PC-3 (cell line): ENCODE data around the gene RGS12. TPM values are rescaled to one million over a fixed set of nuclear protein-coding genes. Genes with fewer than 3 reads are reported as not detected.

Experiments
- ATAC-seq: fragments of 200-7000 bp; cut with Tn5 transposase; 2 replicates; pipeline ENCODE4 v1.9.1; 2020; ENCODE audit warnings: mild to moderate bottlenecking, moderate library complexity
- BruUV-seq: library from RNA; stranded (reverse); fragments of 400-500 nt; replicated peaks from 2 replicates; lab custom pipeline; 2021; lab: Mats Ljungman, UMichigan
- CTCF ChIA-PET: fragments of 300-600 bp; sonication (Branson Sonifier 250); formaldehyde crosslinking; loops from one replicate; lab custom pipeline; 2022; ENCODE audit warnings: antibody characterized with exemption; lab: Charles Lee
- POLR2A ChIA-PET: fragments of 300-600 bp; sonication (Branson Sonifier 250); formaldehyde crosslinking; loops from one replicate; lab custom pipeline; 2022; ENCODE audit warnings: antibody characterized with exemption; ENCODE audit not compliant: unreplicated experiment; lab: Charles Lee
- DNase-seq: peaks from one replicate; pipeline ENCODE4 v3.0.0-alpha.2; 2015
- H2AFZ ChIP-seq: fragments of 300-600 bp; sonication (generic); 2 replicates; pipeline ENCODE4 v1.6.0; 2016; ENCODE audit warnings: antibody characterized with exemption, low read length
- H3F3A ChIP-seq: fragments of 300-600 bp; sonication (generic); one replicate; pipeline ENCODE4 v1.6.0; 2017; ENCODE audit warnings: antibody characterized with exemption, low read length, control low read depth, mild to moderate bottlenecking; ENCODE audit not compliant: unreplicated experiment
- H3K27ac ChIP-seq: fragments of 300-600 bp; sonication (generic); 2 replicates; pipeline ENCODE4 v1.5.1; 2016; ENCODE audit warnings: mild to moderate bottlenecking, low read length
- H3K27me3 ChIP-seq: fragments of 300-600 bp; sonication (generic); 2 replicates; pipeline ENCODE4 v1.6.1; 2016; ENCODE audit warnings: low read length, mixed read lengths
- H3K36me3 ChIP-seq: fragments of 300-600 bp; sonication (generic); 2 replicates; pipeline ENCODE4 v1.6.1; 2016; ENCODE audit warnings: low read depth, mixed run types, low read length, mixed read lengths
- H3K4me1 ChIP-seq: fragments of 300-600 bp; sonication (generic); 2 replicates; pipeline ENCODE4 v1.5.1; 2016; ENCODE audit warnings: low read length; ENCODE audit not compliant: insufficient read depth
- H3K4me2 ChIP-seq: fragments of 300-600 bp; sonication (generic); 2 replicates; pipeline ENCODE4 v1.6.0; 2016; ENCODE audit warnings: low read length
- H3K4me3 ChIP-seq: fragments of 300-600 bp; sonication (generic); 2 replicates; pipeline ENCODE4 v1.5.1; 2016; ENCODE audit warnings: mild to moderate bottlenecking, low read length, mixed read lengths
- H3K79me2 ChIP-seq: fragments of 300-600 bp; sonication (generic); 2 replicates; pipeline ENCODE4 v1.6.1; 2017; ENCODE audit warnings: low read length, mixed read lengths
- H3K9ac ChIP-seq: fragments of 300-600 bp; sonication (generic); 2 replicates; pipeline ENCODE4 v1.6.0; 2016; ENCODE audit warnings: mild to moderate bottlenecking, low read length
- H3K9me2 ChIP-seq: fragments of 300-600 bp; sonication (generic); replicated peaks from 2 replicates; pipeline ENCODE4 v1.6.1; 2016; ENCODE audit warnings: mixed run types, low read length, mixed read lengths
- H3K9me3 ChIP-seq: fragments of 300-600 bp; sonication (generic); 2 replicates; pipeline ENCODE4 v1.6.1; 2016; ENCODE audit warnings: low read length, mixed read lengths
- H4K20me1 ChIP-seq: fragments of 300-600 bp; sonication (generic); 2 replicates; pipeline ENCODE4 v1.6.1; 2016; ENCODE audit warnings: low read length, mixed read lengths
- CTCF ChIP-seq: fragments of 300-600 bp; sonication (generic); conservative IDR thresholded peaks from 2 replicates; pipeline ENCODE4 v1.5.1; 2017; ENCODE audit warnings: antibody characterized with exemption, low read depth, mild to moderate bottlenecking, low read length
- EZH2 ChIP-seq: fragments of 300-600 bp; sonication (generic); IDR thresholded peaks from one replicate; pipeline ENCODE4 v1.6.1; 2017; ENCODE audit warnings: antibody characterized with exemption, mild to moderate bottlenecking, low read length; ENCODE audit not compliant: unreplicated experiment
- EZH2phosphoT487 ChIP-seq: fragments of 300-600 bp; sonication (generic); IDR thresholded peaks from 2 replicates; pipeline ENCODE4 v1.6.1; 2018; ENCODE audit warnings: mild to moderate bottlenecking, antibody characterized with exemption, low read length, borderline replicate concordance
- intact Hi-C: fragments of 100-400 bp; cut with micrococcal nuclease; formaldehyde crosslinking; loops from 2 replicates; pipeline ENCODE4 v1.9.0; 2023
- total RNA-seq: library from RNA; depleted of rRNA; stranded (reverse); fragments of >200 nt; gene quantifications from 2 replicates; pipeline ENCODE4 v1.2.3, GENCODE V29; 2014

Gene RGS12
- total RNA-seq, 1 experiment from 2014 or later, result 10.3 TPM

- Histone ChIP-seq H3K79me2 (no peaks in the 10 kb centered on the region), H3K4me1 (no peaks in the 10 kb centered on the region), H3K4me3 (no peak overlapping the region), H3K9ac (no peak overlapping the region), H3K4me2 (no peak overlapping the region), H3K27ac (no peak overlapping the region), H3K9me2 (no peaks in the 10 kb centered on the region), H3K27me3 (no peaks in the 10 kb centered on the region), H3K9me3 (no peaks in the 10 kb centered on the region), H4K20me1 (no peaks in the 10 kb centered on the region), H3K36me3 (no peaks in the 10 kb centered on the region), H2AFZ (no peak overlapping the region), H3F3A (no peaks in the 10 kb centered on the region)
- DNase-seq (no peak), ATAC-seq (no peak)
- no peak for TF ChIP-seq CTCF
- TF ChIP-seq EZH2phosphoT487, result no peak
- no peak for TF ChIP-seq EZH2
- intact Hi-C loops, result no loop called here
- CTCF ChIA-PET, result no interaction called here
- BruUV-seq, result no TSS peak
- POLR2A ChIA-PET, result no interaction called here
These were observed 48.8 kb upstream of the RGS12 start for GRCh38 chr4:3244002-3244401.

- H3K9me2 ChIP-seq, result no peaks in the 10 kb centered on the region
- H2AFZ ChIP-seq, result no peak overlapping the region
- no peaks in the 10 kb centered on the region for H3K4me1 ChIP-seq
- H3K4me3 ChIP-seq, result no peak overlapping the region
- no TSS peak for BruUV-seq
- H3F3A ChIP-seq, result no peaks in the 10 kb centered on the region
- no peak overlapping the region for H3K4me2 ChIP-seq
- no peaks in the 10 kb centered on the region for H3K36me3 ChIP-seq
- H4K20me1 ChIP-seq, result no peaks in the 10 kb centered on the region
- ATAC-seq (no peak), DNase-seq (no peak)
- H3K9ac ChIP-seq, result no peak overlapping the region
- no peaks in the 10 kb centered on the region for H3K27me3 ChIP-seq
- intact Hi-C loops, result no loop called here
- no peak for TF ChIP-seq CTCF
- H3K79me2 ChIP-seq, result no peaks in the 10 kb centered on the region
- no peaks in the 10 kb centered on the region for H3K9me3 ChIP-seq
- ChIA-PET CTCF (no interaction called here), POLR2A (no interaction called here)
- H3K27ac ChIP-seq, result no peak overlapping the region
These were observed 48.1 kb upstream of the RGS12 start for GRCh38 chr4:3244747-3245146.

- H3K9ac ChIP-seq, result no peak overlapping the region
- H2AFZ ChIP-seq, result no peak overlapping the region
- ChIA-PET POLR2A (no interaction called here), CTCF (no interaction called here)
- H3K9me3 ChIP-seq, result no peaks in the 10 kb centered on the region
- no peak overlapping the region for H3K4me3 ChIP-seq
- no peaks in the 10 kb centered on the region for H3F3A ChIP-seq
- H3K79me2 ChIP-seq, result no peaks in the 10 kb centered on the region
- H3K9me2 ChIP-seq, result no peaks in the 10 kb centered on the region
- no peak overlapping the region for H3K27ac ChIP-seq
- DNase-seq (no peak), ATAC-seq (no peak)
- TF ChIP-seq EZH2phosphoT487, result no peak
- no peak for TF ChIP-seq CTCF
- H4K20me1 ChIP-seq, result no peaks in the 10 kb centered on the region
- intact Hi-C loops, result no loop called here
- no peak overlapping the region for H3K4me2 ChIP-seq
- H3K27me3 ChIP-seq, result no peaks in the 10 kb centered on the region
- no TSS peak for BruUV-seq
- H3K4me1 ChIP-seq, result no peaks in the 10 kb centered on the region
- H3K36me3 ChIP-seq, result no peaks in the 10 kb centered on the region
These were observed 47.1 kb upstream of the RGS12 start for GRCh38 chr4:3245676-3246075.
